HCT116 (cell line): ENCODE results near the gene FAM204A. TPM values are rescaled to one million over a fixed set of nuclear protein-coding genes. Genes with fewer than 3 reads are reported as not detected.

ENCODE experiments used
- ATAC-seq: fragments of 200-7000 bp; cut with Tn5 transposase; 2 replicates; pipeline ENCODE4 v1.9.1; 2020; ENCODE audit warnings: mild to moderate bottlenecking, moderate library complexity
- BruUV-seq: library from RNA; stranded (reverse); fragments of 400-500 nt; replicated peaks from 2 replicates; lab custom pipeline; 2021; lab: Mats Ljungman, UMichigan
- CTCF ChIA-PET: fragments of 300-600 bp; sonication (Branson Sonifier 250); formaldehyde crosslinking; loops from one replicate; lab custom pipeline; 2021; ENCODE audit warnings: antibody characterized with exemption; lab: Charles Lee
- POLR2A ChIA-PET: fragments of 300-600, 350-600 bp; sonication (Branson Sonifier 250); formaldehyde crosslinking; loops from one replicate; lab custom pipeline; 2021; ENCODE audit warnings: antibody characterized with exemption; lab: Charles Lee
- RAD21 ChIA-PET, 2 experiments: fragments of 300-600 bp; sonication (Branson Sonifier 250); formaldehyde crosslinking; loops; one replicate each; lab custom pipeline; 2023; ENCODE audit warnings: low total read pairs in 2 of 2; ENCODE audit not compliant: uncharacterized antibody in 2 of 2, unreplicated experiment in 2 of 2, low non-redundant PET in 1 of 2; lab: Charles Lee
- DNase-seq: peaks from one replicate; pipeline ENCODE4 v3.0.0-alpha.2; 2010; ENCODE audit warnings: low read depth, low spot score
- H2AFZ ChIP-seq: fragments of 200-600 bp; shearing (Covaris generic), sonication (generic); 2 replicates; pipeline ENCODE4 v1.6.1; 2017; ENCODE audit warnings: low read depth, mixed run types, mixed read lengths, antibody characterized with exemption, low read length; ENCODE audit not compliant: poor library complexity, severe bottlenecking
- H3K27ac ChIP-seq: 2 replicates; pipeline ENCODE4 v1.5.1; 2012; ENCODE audit warnings: low read depth, low read length
- H3K27me3 ChIP-seq: fragments of 200-600 bp; sonication (generic); 2 replicates; pipeline ENCODE4 v1.6.1; 2016; ENCODE audit warnings: mixed run types, low read length, mixed read lengths; ENCODE audit not compliant: insufficient read depth
- H3K36me3 ChIP-seq, 2 experiments: fragments of 200-500 bp in 1 of 2; fragments of 200-600 bp in 1 of 2; sonication (Bioruptor generic) in 1 of 2; sonication (generic) in 1 of 2; 2 replicates each; pipeline versions ENCODE4 v1.5.1 to v1.6.1; 2014 to 2016; ENCODE audit warnings: low read length in 2 of 2, inconsistent platforms in 1 of 2, mixed read lengths in 1 of 2, mixed run types in 1 of 2; ENCODE audit not compliant: insufficient read depth in 2 of 2, control insufficient read depth in 1 of 2
- H3K4me1 ChIP-seq, 2 experiments: fragments of 200-600 bp in 1 of 2; sonication (generic) in 1 of 2; 2 replicates each; pipeline versions ENCODE4 v1.5.1 to v1.6.1; 2012 to 2017; ENCODE audit warnings: low read length in 2 of 2, inconsistent platforms in 1 of 2, mild to moderate bottlenecking in 1 of 2, mixed read lengths in 1 of 2, mixed run types in 1 of 2, moderate library complexity in 1 of 2; ENCODE audit not compliant: insufficient read depth in 2 of 2, control insufficient read depth in 1 of 2
- H3K4me2 ChIP-seq: fragments of 200-600 bp; sonication (generic); 2 replicates; pipeline ENCODE4 v1.6.1; 2017; ENCODE audit warnings: mixed run types, low read length, mixed read lengths
- H3K4me3 ChIP-seq, 2 experiments: fragments of 200-600 bp in 1 of 2; sonication (generic) in 1 of 2; replicated peaks in 1 of 2; 2 replicates each; pipeline ENCODE4 v1.5.1; 2011 to 2016; ENCODE audit warnings: low read length in 2 of 2, control low read depth in 1 of 2, low read depth in 1 of 2, mild to moderate bottlenecking in 1 of 2, mixed read lengths in 1 of 2, mixed run types in 1 of 2
- H3K79me2 ChIP-seq: fragments of 200-600 bp; sonication (generic); 2 replicates; pipeline ENCODE4 v1.6.1; 2017; ENCODE audit warnings: mild to moderate bottlenecking, mixed run types, low read length, moderate library complexity, mixed read lengths; ENCODE audit not compliant: insufficient read depth
- H3K9ac ChIP-seq: fragments of 200-600 bp; sonication (generic); 2 replicates; pipeline ENCODE4 v1.6.1; 2016; ENCODE audit warnings: low read length, mixed read lengths
- H3K9me2 ChIP-seq: fragments of 200-600 bp; sonication (generic), shearing (Covaris generic); 2 replicates; pipeline ENCODE4 v1.6.1; 2017; ENCODE audit warnings: mixed run types, mild to moderate bottlenecking, moderate library complexity; ENCODE audit not compliant: insufficient read depth
- H3K9me3 ChIP-seq, 2 experiments: fragments of 200-500 bp in 1 of 2; fragments of 200-600 bp in 1 of 2; sonication (Bioruptor generic) in 1 of 2; sonication (generic) in 1 of 2; 2 replicates each; pipeline ENCODE4 v1.6.1; 2014 to 2017; ENCODE audit warnings: low read length in 2 of 2, mixed read lengths in 2 of 2, inconsistent platforms in 1 of 2, low read depth in 1 of 2, mild to moderate bottlenecking in 1 of 2, mixed run types in 1 of 2, moderate library complexity in 1 of 2; ENCODE audit not compliant: control insufficient read depth in 1 of 2, insufficient read depth in 1 of 2
- H4K20me1 ChIP-seq: fragments of 200-600 bp; sonication (generic), shearing (Covaris generic); 2 replicates; pipeline ENCODE4 v1.6.1; 2017; ENCODE audit warnings: mixed run types, mild to moderate bottlenecking, moderate library complexity; ENCODE audit not compliant: insufficient read depth
- CBX3 ChIP-seq: IDR thresholded peaks from 2 replicates; pipeline ENCODE4 v1.6.1; 2012; ENCODE audit warnings: low read depth
- CEBPB ChIP-seq: IDR thresholded peaks from 2 replicates; pipeline ENCODE4 v1.6.1; 2012; ENCODE audit warnings: low read depth
- EZH2 ChIP-seq: fragments of 200-600 bp; sonication (generic); IDR thresholded peaks from 2 replicates; pipeline ENCODE4 v1.6.1; 2017; ENCODE audit warnings: antibody characterized with exemption, mixed run types
- FOSL1 ChIP-seq: IDR thresholded peaks from 2 replicates; pipeline ENCODE4 v1.6.1; 2012; ENCODE audit warnings: low read depth
- JUND ChIP-seq: IDR thresholded peaks from 2 replicates; pipeline ENCODE4 v1.6.1; 2012
- intact Hi-C: fragments of 100-400 bp; cut with micrococcal nuclease; formaldehyde crosslinking; loops from 2 replicates; pipeline ENCODE4 v1.10.0; 2022
- total RNA-seq: library from RNA; stranded (reverse); gene quantifications from one replicate; pipeline ENCODE4 v1.2.1, GENCODE V29; 2021; ENCODE audit not compliant: unreplicated experiment
- TF ChIP-seq, protein P1 (sequence below): IDR thresholded peaks from 2 replicates; pipeline ENCODE4 v1.6.1; 2012; ENCODE audit warnings: low read depth
- TF ChIP-seq, protein P2 (sequence below): IDR thresholded peaks from 2 replicates; pipeline ENCODE4 v1.6.1; 2012

The FAM204A gene
- total RNA-seq, 1 experiment from 2014 or later: 79.5 TPM

DNA sequence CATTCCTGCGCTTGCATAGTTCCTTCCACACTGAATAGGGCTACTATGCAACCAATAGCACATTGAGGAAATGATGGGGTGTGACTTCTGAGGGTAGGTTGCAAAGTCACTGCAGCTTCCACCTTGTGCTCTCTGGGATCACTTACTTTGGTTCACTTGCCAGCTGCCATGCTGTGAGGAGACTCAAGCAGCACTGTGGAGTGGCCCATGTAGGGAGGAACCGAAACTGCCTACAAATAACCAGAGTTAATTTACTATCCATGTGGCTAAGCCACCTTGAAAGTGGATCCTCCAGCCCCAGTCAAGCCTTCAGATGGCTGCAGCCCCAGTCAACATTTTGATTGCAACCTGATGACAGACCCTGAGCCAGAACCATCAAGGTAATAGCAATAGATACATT, 64.3 kb downstream of the FAM204A start:
- no peak overlapping the region for H3K4me2 ChIP-seq
- H2AFZ ChIP-seq: no peak overlapping the region
- no peak overlapping the region for H3K27ac ChIP-seq
- H3K4me1 ChIP-seq: peaks cover 0 to 8% of the 10 kb centered on the region in 2 experiments; a peak in 2 of 4 replicates
- H3K27me3 ChIP-seq: 0 out of 2 replicates have a peak, but pooled peaks cover 4% of the 10 kb centered on the region
- ChIA-PET RAD21 (no interaction called here), CTCF (no interaction called here), POLR2A (no interaction called here)
- H3K9ac ChIP-seq: no peak overlapping the region
- H3K36me3 ChIP-seq: no peaks in the 10 kb centered on the region
- no peaks in the 10 kb centered on the region for H3K79me2 ChIP-seq
- DNase-seq (no peak), ATAC-seq (no peak)
- peaks cover 6 to 9% of the 10 kb centered on the region in 2 experiments; a peak in 2 of 4 replicates for H3K9me3 ChIP-seq
- no peak overlapping the region for H3K4me3 ChIP-seq
- H4K20me1 ChIP-seq: no peaks in the 10 kb centered on the region
- no TSS peak for BruUV-seq
- no peak for TF ChIP-seq CBX3
- TF ChIP-seq, protein P1, sequence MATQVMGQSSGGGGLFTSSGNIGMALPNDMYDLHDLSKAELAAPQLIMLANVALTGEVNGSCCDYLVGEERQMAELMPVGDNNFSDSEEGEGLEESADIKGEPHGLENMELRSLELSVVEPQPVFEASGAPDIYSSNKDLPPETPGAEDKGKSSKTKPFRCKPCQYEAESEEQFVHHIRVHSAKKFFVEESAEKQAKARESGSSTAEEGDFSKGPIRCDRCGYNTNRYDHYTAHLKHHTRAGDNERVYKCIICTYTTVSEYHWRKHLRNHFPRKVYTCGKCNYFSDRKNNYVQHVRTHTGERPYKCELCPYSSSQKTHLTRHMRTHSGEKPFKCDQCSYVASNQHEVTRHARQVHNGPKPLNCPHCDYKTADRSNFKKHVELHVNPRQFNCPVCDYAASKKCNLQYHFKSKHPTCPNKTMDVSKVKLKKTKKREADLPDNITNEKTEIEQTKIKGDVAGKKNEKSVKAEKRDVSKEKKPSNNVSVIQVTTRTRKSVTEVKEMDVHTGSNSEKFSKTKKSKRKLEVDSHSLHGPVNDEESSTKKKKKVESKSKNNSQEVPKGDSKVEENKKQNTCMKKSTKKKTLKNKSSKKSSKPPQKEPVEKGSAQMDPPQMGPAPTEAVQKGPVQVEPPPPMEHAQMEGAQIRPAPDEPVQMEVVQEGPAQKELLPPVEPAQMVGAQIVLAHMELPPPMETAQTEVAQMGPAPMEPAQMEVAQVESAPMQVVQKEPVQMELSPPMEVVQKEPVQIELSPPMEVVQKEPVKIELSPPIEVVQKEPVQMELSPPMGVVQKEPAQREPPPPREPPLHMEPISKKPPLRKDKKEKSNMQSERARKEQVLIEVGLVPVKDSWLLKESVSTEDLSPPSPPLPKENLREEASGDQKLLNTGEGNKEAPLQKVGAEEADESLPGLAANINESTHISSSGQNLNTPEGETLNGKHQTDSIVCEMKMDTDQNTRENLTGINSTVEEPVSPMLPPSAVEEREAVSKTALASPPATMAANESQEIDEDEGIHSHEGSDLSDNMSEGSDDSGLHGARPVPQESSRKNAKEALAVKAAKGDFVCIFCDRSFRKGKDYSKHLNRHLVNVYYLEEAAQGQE: no peak
- TF ChIP-seq CEBPB: no peak
- TF ChIP-seq FOSL1: no peak
- no peak for TF ChIP-seq EZH2
- TF ChIP-seq JUND: no peak
- TF ChIP-seq, protein P2, sequence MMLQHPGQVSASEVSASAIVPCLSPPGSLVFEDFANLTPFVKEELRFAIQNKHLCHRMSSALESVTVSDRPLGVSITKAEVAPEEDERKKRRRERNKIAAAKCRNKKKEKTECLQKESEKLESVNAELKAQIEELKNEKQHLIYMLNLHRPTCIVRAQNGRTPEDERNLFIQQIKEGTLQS: no peak
- no peaks in the 10 kb centered on the region for H3K9me2 ChIP-seq
- intact Hi-C loops: no loop called here
